Fibroblast of mammary gland (primary cell): ENCODE measurements around the gene PIAS4.

Source experiments
- DNase-seq: peaks from one replicate; pipeline ENCODE4 v3.0.0-alpha.2; 2010; ENCODE audit warnings: low read depth
- H3K4me3 ChIP-seq: 2 replicates; pipeline ENCODE4 v1.5.1; 2011; ENCODE audit warnings: low read depth, mild to moderate bottlenecking, low read length, moderate library complexity; ENCODE audit not compliant: control insufficient read depth
- CTCF ChIP-seq: conservative IDR thresholded peaks from 2 replicates; pipeline ENCODE4 v1.5.1; 2011; ENCODE audit warnings: low read depth, low read length, inconsistent platforms; ENCODE audit not compliant: control insufficient read depth, insufficient read depth

PIAS4 gene

GRCh38 chr19:3982701-3983541 is 24.6 kb upstream of the PIAS4 start:
- H3K4me3 ChIP-seq, result peak overlapping the region; percentile 91
- no peak for TF ChIP-seq CTCF
- DNase-seq, result peak; percentile 84

DNA sequence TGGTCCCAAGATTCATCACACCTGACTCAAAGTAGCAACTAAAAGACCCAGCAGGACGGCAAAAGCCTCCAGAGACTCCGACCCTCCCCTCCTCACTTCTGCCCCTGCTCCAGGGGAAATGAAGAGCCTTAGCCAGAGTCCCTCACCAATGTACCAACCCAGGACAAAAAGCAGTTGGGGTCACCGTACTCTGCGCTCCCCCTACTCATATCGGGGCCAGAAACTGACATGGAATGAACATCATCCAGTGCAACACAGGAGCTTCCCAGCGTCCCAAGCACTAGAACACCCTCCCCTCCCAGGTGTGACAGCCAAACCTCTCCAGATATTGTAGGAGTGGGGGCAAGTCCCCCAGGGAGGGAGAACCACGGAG is 24.0 kb upstream of the PIAS4 start:
- peak overlapping the region; percentile 91 for H3K4me3 ChIP-seq
- DNase-seq, result no peak
- TF ChIP-seq CTCF, result no peak

DNA sequence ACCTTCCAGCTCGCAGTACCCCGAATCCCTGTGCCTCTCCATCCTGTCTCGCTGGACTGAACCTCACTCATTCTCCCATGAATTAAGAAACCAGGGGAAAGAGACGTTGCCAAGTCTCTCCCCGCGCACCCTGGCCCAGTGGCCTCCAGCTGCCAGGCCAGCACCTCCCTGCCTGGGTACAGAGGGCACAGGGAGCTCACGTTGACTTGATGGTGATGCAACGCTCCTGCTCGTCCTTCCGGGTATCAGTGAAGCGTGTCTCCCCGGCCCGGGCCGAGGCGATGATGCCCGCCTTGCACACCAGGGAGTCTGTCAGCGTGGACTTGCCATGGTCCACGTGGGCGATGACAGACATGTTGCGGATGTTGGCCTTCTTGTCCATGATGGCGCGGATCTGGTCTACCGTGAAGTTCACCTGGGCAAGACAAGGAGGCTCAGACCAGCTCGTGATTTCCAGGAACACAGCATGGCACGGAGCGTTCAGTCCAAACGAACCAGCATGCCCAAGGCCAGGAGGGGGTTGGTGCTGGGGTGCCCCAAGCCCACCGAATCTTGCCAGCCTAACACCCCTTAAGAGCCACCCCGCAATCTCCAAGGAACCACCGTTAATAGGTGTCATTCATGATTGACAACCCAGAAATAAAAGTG is 23.5 kb upstream of the PIAS4 start:
- DNase-seq, result peak; percentile 59
- peak overlapping the region; percentile 91 for H3K4me3 ChIP-seq
- TF ChIP-seq CTCF, result no peak

DNA sequence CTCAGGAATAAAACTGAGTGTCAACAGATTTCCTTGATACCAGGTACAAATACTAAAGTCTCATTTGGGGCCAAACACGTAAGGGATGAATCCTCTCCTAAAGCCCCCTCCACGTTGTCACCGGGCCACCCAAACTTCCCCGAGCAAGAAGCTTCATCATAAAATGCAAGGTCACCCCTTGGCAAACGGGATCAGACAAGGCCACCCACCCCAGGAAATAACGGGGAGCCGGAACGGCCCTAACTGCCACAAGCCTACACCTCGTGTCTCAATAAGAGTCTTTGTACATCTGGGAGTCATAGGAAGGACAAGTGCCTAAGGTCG is 23.0 kb upstream of the PIAS4 start:
- peak overlapping the region; percentile 91 for H3K4me3 ChIP-seq
- no peak for TF ChIP-seq CTCF
- DNase-seq, result no peak

- no peak for TF ChIP-seq CTCF
- DNase-seq, result peak; percentile 85
- H3K4me3 ChIP-seq, result peak within 1 kb of the TSS; percentile 91
These were observed 22.5 kb upstream of the PIAS4 start, which contains the start of gene EEF2 for GRCh38 chr19:3984908-3985642. TSS of gene EEF2 (minus strand) at chr19:3985463. CDS start at chr19:3985380, 83 bp downstream.

DNA sequence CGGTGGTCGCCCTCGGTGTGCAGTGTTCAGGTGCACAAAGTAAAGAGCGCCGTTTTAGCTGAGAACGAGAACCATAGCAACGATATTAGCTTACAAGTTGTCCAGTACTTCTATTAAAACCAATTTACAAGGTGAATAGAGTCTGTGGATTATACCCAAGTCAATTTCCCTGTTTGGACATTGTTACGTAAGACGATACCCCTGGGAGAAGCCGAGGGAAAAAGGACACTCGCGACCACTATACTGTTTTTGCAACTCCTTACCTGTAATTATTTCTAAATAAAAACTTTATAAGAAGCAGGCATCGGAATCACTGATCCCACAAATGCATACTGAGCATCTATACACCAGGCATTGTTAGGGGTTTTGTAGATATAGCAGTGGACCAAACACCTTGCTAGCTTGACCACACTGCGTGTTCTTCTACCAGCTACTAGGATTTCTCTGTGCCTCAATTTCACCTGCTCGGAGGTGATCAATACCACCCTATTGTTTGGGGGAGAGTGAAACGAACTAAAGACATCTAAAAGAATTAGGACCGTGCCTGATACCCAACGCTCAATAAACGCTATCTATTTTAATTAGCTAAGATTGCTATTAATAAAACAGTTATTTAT is 21.8 kb upstream of the PIAS4 start:
- TF ChIP-seq CTCF, result no peak
- H3K4me3 ChIP-seq, result peak overlapping the region; percentile 32
- DNase-seq, result no peak
